Stimulated activated naive CD4-positive, alpha-beta T cell (primary cell): ENCODE results near the gene PDE4DIP.
"Not testable (repeated sequence)": the region's sequence is repeated elsewhere in the genome, so short reads cannot be mapped to it uniquely, and the experiment has no call there.

ENCODE experiments used
- DNase-seq, 6 experiments: peaks; one replicate each; lab custom pipeline; 2025; lab: John Stamatoyannopoulos, UW

PDE4DIP gene

GRCh38 chr1:148975866-148976537 is 131.8 kb downstream of the PDE4DIP start:
- not testable (repeated sequence) for DNase-seq

- not testable (repeated sequence) for DNase-seq
These were observed 133.6 kb downstream of the PDE4DIP start for GRCh38 chr1:148977785-148978184.

DNA sequence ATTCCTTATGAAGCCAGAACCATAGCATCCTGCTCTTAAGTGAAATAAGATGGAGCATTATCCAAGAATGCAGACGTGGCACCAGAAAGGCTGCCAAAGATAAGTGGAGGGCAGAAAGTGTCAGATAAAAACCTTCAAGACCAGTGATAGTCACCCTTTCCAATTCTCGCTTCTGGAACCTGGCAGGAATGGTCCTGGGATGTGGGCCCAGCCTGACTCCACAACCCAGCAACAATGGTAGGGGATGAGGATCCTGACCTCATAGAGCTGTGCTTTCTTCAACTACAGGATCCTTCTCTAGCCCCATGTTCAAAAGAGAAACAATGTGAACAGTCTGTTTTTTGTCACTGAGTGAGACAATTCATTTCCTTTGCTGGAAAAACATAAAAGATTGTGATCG is 145.2 kb downstream of the PDE4DIP start:
- not testable (repeated sequence) for DNase-seq

DNA sequence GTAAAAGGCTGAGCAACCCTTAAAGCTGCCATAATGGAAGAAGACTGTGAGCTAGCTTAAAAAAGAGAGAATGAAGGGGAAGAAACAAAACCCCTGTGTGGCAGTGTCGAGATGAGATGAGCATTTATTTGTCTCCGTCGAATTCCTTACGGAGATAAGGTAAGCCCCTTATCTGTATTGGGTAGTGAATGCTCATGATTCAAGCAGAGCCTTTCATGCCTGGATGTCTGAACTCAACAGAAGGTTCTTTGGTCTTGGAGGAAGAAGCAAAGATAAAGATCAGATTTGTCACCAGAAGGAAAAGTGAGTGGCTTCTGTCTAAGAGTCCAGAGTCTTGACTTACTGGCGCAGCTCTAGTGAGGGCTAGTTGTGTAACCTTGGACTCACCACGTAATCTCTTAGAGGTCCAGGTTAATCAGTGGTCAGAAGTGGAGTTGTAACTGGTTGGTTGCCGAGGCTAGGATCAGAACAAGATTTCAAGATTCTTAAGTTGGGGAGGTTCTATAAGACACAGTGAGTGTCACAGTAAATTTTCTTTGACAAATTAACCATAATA is 146.1 kb downstream of the PDE4DIP start:
- DNase-seq, result not testable (repeated sequence)

DNA sequence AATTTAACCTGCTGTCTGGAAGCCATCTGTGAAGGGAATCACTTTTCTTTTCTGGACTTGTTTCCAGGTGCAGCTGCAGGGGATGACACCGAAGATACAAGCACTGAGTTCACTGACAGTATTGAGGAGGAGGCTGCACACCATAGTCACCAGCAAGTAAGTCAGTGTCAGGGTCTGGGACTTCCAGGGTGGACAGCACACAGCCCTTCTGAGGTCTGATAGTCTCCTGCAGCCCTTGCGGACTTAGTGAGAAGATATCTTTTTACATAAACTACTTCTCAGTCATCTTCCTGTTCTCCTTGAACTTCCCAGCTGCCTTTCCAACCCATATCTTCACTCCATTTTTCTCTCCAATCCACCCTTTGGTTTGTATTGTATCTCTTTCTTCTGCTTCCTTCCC is 147.6 kb downstream of the PDE4DIP start:
- DNase-seq, result not testable (repeated sequence)

GRCh38 chr1:148992364-148992763 is 148.1 kb downstream of the PDE4DIP start:
- DNase-seq, result not testable (repeated sequence)

- DNase-seq, result not testable (repeated sequence)
These were observed 152.4 kb downstream of the PDE4DIP start for GRCh38 chr1:148996449-148997224.

DNA sequence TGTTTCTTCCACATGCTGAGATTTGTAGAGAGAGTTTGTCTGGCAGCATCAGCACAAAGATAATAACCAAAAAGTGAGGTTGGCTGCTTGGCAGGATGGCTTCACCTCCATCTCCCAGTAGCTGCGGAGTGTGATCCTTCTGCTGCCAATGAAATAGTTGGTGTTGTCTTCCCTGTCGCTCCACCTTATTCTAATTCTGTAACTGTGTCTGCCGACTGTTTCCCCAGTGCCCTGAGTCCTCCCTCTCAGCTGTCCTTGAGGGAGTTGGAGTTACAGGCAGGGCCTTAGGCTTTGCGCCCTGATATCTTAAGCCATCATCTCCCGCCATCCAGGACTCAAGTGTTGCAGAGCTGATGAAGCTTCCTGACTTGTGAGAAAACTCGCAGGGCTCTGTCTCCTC is 153.2 kb downstream of the PDE4DIP start:
- not testable (repeated sequence) for DNase-seq

DNA sequence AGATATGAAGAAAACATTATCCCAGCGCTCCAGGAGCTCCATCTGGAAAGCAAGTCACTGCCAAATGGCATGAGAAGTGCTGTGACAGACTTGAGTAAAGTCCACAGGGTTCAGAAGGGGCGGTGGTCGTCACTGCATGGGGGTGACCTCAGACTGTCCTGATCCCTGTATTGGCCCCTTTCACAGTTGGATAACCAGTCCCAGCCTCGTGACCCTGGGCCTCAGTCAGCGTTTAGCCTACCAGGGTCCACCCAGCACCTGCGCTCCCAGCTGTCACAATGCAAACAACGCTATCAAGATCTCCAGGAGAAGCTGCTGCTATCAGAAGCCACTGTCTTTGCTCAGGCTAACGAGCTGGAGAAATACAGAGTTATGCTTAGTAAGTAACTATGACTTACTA is 158.4 kb downstream of the PDE4DIP start:
- DNase-seq, result not testable (repeated sequence)

GRCh38 chr1:149008326-149008725 is 164.1 kb downstream of the PDE4DIP start:
- not testable (repeated sequence) for DNase-seq

- not testable (repeated sequence) for DNase-seq
These were observed 164.5 kb downstream of the PDE4DIP start for GRCh38 chr1:149008769-149009168.

DNA sequence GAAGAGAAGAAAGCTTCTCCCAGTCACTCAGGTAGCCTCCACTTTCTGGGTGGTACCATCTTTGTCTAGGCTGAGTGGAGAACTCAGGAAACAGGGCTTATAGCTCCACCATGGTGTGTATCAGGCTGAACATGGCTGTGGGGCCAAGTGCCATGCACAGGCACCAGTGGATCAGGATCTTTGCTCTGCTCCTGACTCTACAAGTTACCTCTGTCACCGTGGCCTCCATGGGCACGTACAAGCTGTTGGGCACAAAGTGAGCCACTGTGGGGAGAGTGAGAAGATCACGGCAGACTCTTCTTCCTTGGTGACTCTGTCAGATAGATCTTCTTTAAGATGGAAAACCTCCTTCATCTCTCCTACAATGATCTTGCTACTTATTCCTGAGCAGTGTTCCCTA is 165.5 kb downstream of the PDE4DIP start:
- DNase-seq, result not testable (repeated sequence)

- DNase-seq, result not testable (repeated sequence)
These were observed 168.4 kb downstream of the PDE4DIP start for GRCh38 chr1:149012599-149012998.

GRCh38 chr1:149013513-149013912 is 169.3 kb downstream of the PDE4DIP start:
- DNase-seq, result not testable (repeated sequence)

DNA sequence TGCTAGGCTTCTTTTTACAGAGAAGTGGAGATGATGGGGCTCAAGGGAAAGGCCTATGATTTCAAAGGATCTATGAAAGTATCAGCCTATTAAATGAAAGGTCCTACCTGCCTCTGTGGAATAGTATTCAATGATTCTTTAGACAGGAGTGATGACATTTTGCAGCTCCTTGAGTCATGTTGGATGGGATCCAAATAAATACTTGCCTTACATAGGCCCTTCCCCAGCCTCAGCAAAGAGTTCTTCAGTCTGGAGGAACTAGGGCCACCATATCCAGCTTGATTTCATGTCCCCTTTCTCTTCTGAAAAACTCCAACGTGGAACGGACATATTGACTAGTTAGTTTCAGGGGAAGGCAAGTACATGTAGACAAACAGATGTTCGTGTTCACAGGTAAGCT is 171.3 kb downstream of the PDE4DIP start:
- not testable (repeated sequence) for DNase-seq

- not testable (repeated sequence) for DNase-seq
These were observed 172.4 kb downstream of the PDE4DIP start for GRCh38 chr1:149016626-149017025.

DNA sequence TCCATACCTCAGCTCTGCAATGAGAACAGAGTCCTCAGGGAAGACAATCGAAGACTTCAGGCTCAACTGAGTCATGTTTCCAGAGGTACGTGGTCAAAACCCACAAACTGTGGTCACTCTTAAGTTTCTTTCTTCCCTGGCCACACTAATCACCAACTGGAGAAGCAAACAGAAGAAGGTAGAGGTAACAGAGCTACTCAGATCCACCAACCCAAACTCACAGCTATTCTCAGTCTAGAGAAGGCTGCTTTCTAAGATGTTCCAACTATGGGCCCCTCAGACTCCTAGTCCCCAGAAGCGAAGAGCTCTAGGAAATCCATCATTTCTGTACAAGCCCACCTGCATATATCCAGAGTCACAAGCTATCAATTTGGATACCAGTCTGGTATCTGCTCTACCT is 174.3 kb downstream of the PDE4DIP start:
- not testable (repeated sequence) for DNase-seq

GRCh38 chr1:149024327-149024726 is 180.1 kb downstream of the PDE4DIP start:
- DNase-seq, result not testable (repeated sequence)

GRCh38 chr1:149033916-149034315 is 189.7 kb downstream of the PDE4DIP start:
- not testable (repeated sequence) for DNase-seq

DNA sequence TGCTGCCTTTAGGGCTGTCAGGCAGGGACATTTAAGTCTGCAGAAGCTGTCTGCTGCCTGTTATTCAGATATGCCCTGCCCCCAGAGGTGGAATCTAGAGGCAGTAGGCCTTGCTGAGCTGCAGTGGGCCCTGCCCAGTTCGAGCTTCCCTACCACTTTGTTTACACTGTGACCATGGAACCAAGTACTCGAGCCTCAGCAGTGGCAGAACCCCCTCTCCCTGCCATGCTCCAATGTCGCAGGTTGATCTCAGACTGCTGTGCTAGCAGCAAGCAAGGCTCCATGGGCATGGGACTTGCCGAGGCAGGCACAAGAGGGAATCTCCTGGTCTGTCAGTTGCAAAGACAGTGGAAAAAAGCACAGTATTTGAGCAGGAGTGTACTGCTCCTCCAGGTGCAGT is 198.8 kb downstream of the PDE4DIP start:
- not testable (repeated sequence) for DNase-seq

- not testable (repeated sequence) for DNase-seq
These were observed 220.4 kb downstream of the PDE4DIP start for GRCh38 chr1:149064611-149065010.

DNA sequence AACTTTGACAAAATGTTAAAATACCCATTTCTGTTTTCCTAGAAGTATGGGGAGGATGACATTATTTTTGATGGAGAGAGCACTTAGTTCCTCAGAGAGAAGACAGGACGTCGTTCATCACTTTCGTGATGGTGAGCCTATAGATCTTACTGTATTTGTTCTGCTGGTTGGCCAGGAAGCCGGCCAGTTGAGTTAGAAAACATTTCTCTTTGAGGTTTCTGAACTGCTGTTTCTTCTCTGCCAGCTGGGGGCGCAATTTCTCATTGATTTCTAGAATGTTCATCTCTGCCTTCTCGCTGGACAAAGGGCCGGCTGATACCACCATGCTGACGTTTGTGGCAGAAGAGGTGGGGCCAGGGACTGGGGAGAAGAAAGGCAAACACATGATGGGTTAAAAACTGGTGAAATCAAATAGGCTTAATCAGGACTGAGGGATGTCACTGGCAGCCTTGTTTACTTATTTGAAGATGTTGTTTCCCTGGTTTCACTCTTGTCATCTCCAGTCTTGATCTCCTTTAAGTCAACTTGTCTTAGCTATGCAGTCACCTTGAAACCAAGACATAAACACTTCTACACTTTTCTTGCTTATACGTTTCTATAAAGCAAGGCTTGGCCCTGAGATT is 231.4 kb downstream of the PDE4DIP start:
- not testable (repeated sequence) for DNase-seq
